ENCODE results near the gene ODAD4.
"Not testable (repeated sequence)": the region's sequence is repeated elsewhere in the genome, so short reads cannot be mapped to it uniquely, and the experiment has no call there.

DNA sequence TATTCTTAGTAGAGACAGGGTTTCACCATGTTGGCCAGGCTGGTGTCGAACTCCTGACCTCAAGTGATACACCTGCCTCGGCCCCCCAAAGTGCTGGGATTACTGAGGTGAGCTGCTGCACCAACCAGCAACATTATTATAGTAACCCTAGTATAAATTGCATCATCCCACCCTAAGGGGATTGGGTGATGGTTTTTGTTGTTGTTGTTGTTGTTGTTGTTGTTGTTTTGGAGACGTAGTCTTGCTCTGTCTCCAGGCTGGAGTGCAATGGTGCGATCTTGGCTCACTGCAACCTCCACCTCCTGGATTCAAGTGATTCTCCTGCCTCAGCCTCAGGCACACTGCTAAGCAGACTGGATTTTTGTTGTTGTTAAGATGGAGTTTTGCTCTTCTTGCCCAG lies 1.3 kb downstream of the ODAD4 start:
- TF ChIP-seq, protein P1, sequence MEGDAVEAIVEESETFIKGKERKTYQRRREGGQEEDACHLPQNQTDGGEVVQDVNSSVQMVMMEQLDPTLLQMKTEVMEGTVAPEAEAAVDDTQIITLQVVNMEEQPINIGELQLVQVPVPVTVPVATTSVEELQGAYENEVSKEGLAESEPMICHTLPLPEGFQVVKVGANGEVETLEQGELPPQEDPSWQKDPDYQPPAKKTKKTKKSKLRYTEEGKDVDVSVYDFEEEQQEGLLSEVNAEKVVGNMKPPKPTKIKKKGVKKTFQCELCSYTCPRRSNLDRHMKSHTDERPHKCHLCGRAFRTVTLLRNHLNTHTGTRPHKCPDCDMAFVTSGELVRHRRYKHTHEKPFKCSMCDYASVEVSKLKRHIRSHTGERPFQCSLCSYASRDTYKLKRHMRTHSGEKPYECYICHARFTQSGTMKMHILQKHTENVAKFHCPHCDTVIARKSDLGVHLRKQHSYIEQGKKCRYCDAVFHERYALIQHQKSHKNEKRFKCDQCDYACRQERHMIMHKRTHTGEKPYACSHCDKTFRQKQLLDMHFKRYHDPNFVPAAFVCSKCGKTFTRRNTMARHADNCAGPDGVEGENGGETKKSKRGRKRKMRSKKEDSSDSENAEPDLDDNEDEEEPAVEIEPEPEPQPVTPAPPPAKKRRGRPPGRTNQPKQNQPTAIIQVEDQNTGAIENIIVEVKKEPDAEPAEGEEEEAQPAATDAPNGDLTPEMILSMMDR (IDR thresholded peaks at IDR 0.05; ENCODE audit: insufficient read depth, low read length, poor library complexity, severe bottlenecking), result not testable (repeated sequence)
- TF ChIP-seq EZH2phosphoT487 (conservative IDR thresholded peaks at IDR 0.05; ENCODE audit: low read length), result not testable (repeated sequence)

Measured in SU-DHL-6 (cell line).